HepG2 (cell line): Measurements from ENCODE around the gene SASH1. TPM values are rescaled to one million over a fixed set of nuclear protein-coding genes. Genes with fewer than 3 reads are reported as not detected.

Experiments
- BCL3 ChIP-seq: sonication (generic); formaldehyde crosslinking; IDR thresholded peaks from 2 replicates; pipeline ENCODE4 v1.5.1; 2020; ENCODE audit warnings: mild to moderate bottlenecking, missing genetic modification reagents, moderate library complexity
- DPF2 ChIP-seq: sonication (generic); formaldehyde crosslinking; IDR thresholded peaks from 2 replicates; pipeline ENCODE4 v1.4.0; 2020; ENCODE audit warnings: mild to moderate bottlenecking, low read depth, missing genetic modification reagents, borderline replicate concordance
- ERF ChIP-seq: IDR thresholded peaks from 2 replicates; pipeline ENCODE4 v1.6.1; 2018; ENCODE audit warnings: missing biosample characterization, missing genetic modification reagents
- HNF4A ChIP-seq: sonication (generic); formaldehyde crosslinking; IDR thresholded peaks from 2 replicates; pipeline ENCODE4 v1.4.0; 2020; ENCODE audit warnings: missing genetic modification reagents
- IKZF5 ChIP-seq: IDR thresholded peaks from 2 replicates; pipeline ENCODE4 v1.6.1; 2018; ENCODE audit warnings: missing genetic modification reagents, mild to moderate bottlenecking, missing compliant biosample characterization
- KMT2B ChIP-seq: IDR thresholded peaks from 2 replicates; pipeline ENCODE4 v1.6.1; 2016; ENCODE audit warnings: missing genetic modification reagents, missing compliant biosample characterization
- NFATC3 ChIP-seq: sonication (generic); formaldehyde crosslinking; IDR thresholded peaks from 2 replicates; pipeline ENCODE4 v1.5.1; 2020; ENCODE audit warnings: mild to moderate bottlenecking, missing genetic modification reagents
- POGZ ChIP-seq: sonication (generic); formaldehyde crosslinking; IDR thresholded peaks from 2 replicates; pipeline ENCODE4 v1.4.0; 2020; ENCODE audit warnings: mild to moderate bottlenecking, missing genetic modification reagents
- RCOR2 ChIP-seq: IDR thresholded peaks from 2 replicates; pipeline ENCODE4 v1.6.1; 2016; ENCODE audit warnings: missing biosample characterization, missing genetic modification reagents
- RFXAP ChIP-seq: sonication (generic); formaldehyde crosslinking; IDR thresholded peaks from 2 replicates; pipeline ENCODE4 v1.4.0; 2020; ENCODE audit warnings: missing genetic modification reagents, borderline replicate concordance
- RXRA ChIP-seq: sonication (generic); formaldehyde crosslinking; IDR thresholded peaks from 2 replicates; pipeline ENCODE4 v1.5.1; 2020; ENCODE audit warnings: missing genetic modification reagents
- SIN3B ChIP-seq: fragments of 150-350 bp; IDR thresholded peaks from 2 replicates; pipeline ENCODE4 v1.6.1; 2014; ENCODE audit warnings: low read length
- SOX13 ChIP-seq, 3 experiments: fragments of 450-650 bp in 1 of 3; sonication (generic) in 1 of 3; formaldehyde crosslinking in 1 of 3; IDR thresholded peaks in 2 of 3; conservative IDR thresholded peaks in 1 of 3; 2 replicates each; pipeline versions ENCODE4 v1.5.0 to v1.6.1; 2016 to 2020; ENCODE audit warnings: antibody characterized with exemption in 1 of 3, mild to moderate bottlenecking in 1 of 3, missing compliant biosample characterization in 1 of 3, missing genetic modification reagents in 1 of 3, moderate library complexity in 1 of 3
- TBX2 ChIP-seq: sonication (generic); formaldehyde crosslinking; IDR thresholded peaks from 2 replicates; pipeline ENCODE4 v1.5.0; 2020; ENCODE audit warnings: missing genetic modification reagents, mild to moderate bottlenecking, borderline replicate concordance
- TOPORS ChIP-seq: sonication (generic); formaldehyde crosslinking; IDR thresholded peaks from 2 replicates; pipeline ENCODE4 v1.8.0; 2023; ENCODE audit warnings: mild to moderate bottlenecking, missing genetic modification reagents
- TP53 ChIP-seq: sonication (generic); formaldehyde crosslinking; conservative IDR thresholded peaks from 2 replicates; pipeline ENCODE4 v1.4.0; 2020; ENCODE audit warnings: missing genetic modification reagents
- ZNF136 ChIP-seq: sonication (generic); formaldehyde crosslinking; IDR thresholded peaks from 2 replicates; pipeline ENCODE4 v1.8.1; 2022; ENCODE audit warnings: low read depth, mild to moderate bottlenecking, moderate library complexity, missing genetic modification reagents
- polyA plus RNA-seq, 8 experiments: library from polyadenylated mRNA; depleted of rRNA in 3 of 8; stranded (reverse) in 7 of 8; unstranded in 1 of 8; fragments of >200 nt; fragmentation: Illumina TruSeq in 4 of 8; extraction: Trizol in 4 of 8; gene quantifications; 2 replicates each; pipeline versions ENCODE4 v1.2.1 to v1.2.3, GENCODE V29; 2011 to 2016; ENCODE audit warnings: low read depth in 4 of 8, missing spikeins in 1 of 8, mixed read lengths in 1 of 8; ENCODE audit not compliant: insufficient read depth in 1 of 8
- total RNA-seq, 5 experiments: library from RNA; depleted of rRNA; stranded (reverse); fragments of >200 nt; fragmentation: Illumina TruSeq; extraction: Trizol; gene quantifications; 2 replicates each; pipeline ENCODE4 v1.2.3, GENCODE V29; 2016; ENCODE audit warnings: low read depth in 1 of 5
- TF ChIP-seq, protein P1 (sequence below): sonication (generic); formaldehyde crosslinking; IDR thresholded peaks from 2 replicates; pipeline ENCODE4 v1.4.0; 2020; ENCODE audit warnings: missing genetic modification reagents
- TF ChIP-seq, protein P2 (sequence below): fragments of 450-650 bp; IDR thresholded peaks from 2 replicates; pipeline ENCODE4 v1.6.1; 2017; ENCODE audit warnings: mild to moderate bottlenecking

Gene SASH1
- total and polyA plus RNA-seq, 2 of the 13 experiments (the other 11 are each of a cell fraction or from before 2014, with no cell fraction given): 7.5 to 8.2 TPM

DNA sequence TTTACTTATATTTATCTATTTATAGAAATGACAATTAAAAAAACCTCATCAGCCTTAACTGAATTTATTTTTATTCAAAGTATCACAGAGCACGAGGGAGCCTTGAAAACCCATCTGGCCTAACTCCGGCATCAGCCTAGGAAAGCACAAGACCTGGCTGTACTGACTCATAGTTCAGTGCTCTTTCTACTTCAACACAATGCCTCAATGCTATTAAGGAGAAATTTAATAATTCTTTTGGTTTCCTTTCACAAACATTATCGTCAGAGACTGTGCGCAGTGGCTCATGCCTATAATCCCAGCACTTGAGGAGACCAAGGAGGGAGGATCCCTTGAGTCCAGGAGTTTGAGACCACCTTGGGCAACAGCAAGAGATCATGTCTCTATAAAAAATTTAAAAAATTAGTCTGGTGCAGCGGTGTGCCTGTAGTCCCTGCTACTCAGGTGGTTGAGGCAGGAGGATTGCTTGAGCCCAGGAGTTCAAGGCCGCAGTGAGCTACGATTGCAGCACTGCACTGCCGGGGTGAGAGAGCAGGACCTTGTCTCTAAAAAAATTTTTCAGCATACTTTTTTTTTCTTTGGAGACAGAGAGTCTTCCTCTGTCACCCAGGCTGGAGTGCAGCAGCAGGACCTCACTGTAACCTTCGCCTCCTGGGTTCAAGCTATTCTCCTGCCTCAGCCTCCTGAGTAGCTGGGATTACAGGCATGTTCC lies 1.9 kb upstream of the SASH1 start (continued):
- no peak for TF ChIP-seq RFXAP (CRISPR knock-in tag)
- peak; percentile 6; the same call in 1 of the 2 replicates for TF ChIP-seq POGZ
- 0 out of 2 replicates have a peak, but pooled peaks have one; percentile 37 for TF ChIP-seq RXRA
- TF ChIP-seq DPF2 (CRISPR knock-in tag): 0 out of 2 replicates have a peak, but pooled peaks have one; percentile 25
- no peak for TF ChIP-seq SIN3B
- no peak for TF ChIP-seq RCOR2 (CRISPR knock-in tag)
- peak; percentile 75 for TF ChIP-seq HNF4A (CRISPR knock-in tag)
- TF ChIP-seq KMT2B (CRISPR knock-in tag): no peak
- 0 out of 2 replicates have a peak, but pooled peaks have one; percentile 31 for TF ChIP-seq ERF (CRISPR knock-in tag)
- no peak for TF ChIP-seq TOPORS (CRISPR knock-in tag)
- TF ChIP-seq TBX2: no peak
- TF ChIP-seq TP53 (CRISPR knock-in tag): no peak
- TF ChIP-seq, protein P1, sequence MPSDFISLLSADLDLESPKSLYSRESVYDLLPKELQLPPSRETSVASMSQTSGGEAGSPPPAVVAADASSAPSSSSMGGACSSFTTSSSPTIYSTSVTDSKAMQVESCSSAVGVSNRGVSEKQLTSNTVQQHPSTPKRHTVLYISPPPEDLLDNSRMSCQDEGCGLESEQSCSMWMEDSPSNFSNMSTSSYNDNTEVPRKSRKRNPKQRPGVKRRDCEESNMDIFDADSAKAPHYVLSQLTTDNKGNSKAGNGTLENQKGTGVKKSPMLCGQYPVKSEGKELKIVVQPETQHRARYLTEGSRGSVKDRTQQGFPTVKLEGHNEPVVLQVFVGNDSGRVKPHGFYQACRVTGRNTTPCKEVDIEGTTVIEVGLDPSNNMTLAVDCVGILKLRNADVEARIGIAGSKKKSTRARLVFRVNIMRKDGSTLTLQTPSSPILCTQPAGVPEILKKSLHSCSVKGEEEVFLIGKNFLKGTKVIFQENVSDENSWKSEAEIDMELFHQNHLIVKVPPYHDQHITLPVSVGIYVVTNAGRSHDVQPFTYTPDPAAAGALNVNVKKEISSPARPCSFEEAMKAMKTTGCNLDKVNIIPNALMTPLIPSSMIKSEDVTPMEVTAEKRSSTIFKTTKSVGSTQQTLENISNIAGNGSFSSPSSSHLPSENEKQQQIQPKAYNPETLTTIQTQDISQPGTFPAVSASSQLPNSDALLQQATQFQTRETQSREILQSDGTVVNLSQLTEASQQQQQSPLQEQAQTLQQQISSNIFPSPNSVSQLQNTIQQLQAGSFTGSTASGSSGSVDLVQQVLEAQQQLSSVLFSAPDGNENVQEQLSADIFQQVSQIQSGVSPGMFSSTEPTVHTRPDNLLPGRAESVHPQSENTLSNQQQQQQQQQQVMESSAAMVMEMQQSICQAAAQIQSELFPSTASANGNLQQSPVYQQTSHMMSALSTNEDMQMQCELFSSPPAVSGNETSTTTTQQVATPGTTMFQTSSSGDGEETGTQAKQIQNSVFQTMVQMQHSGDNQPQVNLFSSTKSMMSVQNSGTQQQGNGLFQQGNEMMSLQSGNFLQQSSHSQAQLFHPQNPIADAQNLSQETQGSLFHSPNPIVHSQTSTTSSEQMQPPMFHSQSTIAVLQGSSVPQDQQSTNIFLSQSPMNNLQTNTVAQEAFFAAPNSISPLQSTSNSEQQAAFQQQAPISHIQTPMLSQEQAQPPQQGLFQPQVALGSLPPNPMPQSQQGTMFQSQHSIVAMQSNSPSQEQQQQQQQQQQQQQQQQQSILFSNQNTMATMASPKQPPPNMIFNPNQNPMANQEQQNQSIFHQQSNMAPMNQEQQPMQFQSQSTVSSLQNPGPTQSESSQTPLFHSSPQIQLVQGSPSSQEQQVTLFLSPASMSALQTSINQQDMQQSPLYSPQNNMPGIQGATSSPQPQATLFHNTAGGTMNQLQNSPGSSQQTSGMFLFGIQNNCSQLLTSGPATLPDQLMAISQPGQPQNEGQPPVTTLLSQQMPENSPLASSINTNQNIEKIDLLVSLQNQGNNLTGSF (CRISPR knock-in tag): no peak
- no peak for TF ChIP-seq ZNF136 (CRISPR knock-in tag)
- no peak for TF ChIP-seq SOX13 (IDR thresholded peaks at IDR 0.05)
- TF ChIP-seq SOX13 (CRISPR knock-in tag; conservative IDR thresholded peaks at IDR 0.05 in 1 of 2, IDR thresholded peaks at IDR 0.05 in 1 of 2): peak in 1 of 2 experiments; percentile 14; a peak in 1 of 4 replicates
- peak; percentile 44; the same call in 1 of the 2 replicates for TF ChIP-seq IKZF5 (CRISPR knock-in tag)
- no peak for TF ChIP-seq BCL3
- no peak for TF ChIP-seq NFATC3
- TF ChIP-seq, protein P2, sequence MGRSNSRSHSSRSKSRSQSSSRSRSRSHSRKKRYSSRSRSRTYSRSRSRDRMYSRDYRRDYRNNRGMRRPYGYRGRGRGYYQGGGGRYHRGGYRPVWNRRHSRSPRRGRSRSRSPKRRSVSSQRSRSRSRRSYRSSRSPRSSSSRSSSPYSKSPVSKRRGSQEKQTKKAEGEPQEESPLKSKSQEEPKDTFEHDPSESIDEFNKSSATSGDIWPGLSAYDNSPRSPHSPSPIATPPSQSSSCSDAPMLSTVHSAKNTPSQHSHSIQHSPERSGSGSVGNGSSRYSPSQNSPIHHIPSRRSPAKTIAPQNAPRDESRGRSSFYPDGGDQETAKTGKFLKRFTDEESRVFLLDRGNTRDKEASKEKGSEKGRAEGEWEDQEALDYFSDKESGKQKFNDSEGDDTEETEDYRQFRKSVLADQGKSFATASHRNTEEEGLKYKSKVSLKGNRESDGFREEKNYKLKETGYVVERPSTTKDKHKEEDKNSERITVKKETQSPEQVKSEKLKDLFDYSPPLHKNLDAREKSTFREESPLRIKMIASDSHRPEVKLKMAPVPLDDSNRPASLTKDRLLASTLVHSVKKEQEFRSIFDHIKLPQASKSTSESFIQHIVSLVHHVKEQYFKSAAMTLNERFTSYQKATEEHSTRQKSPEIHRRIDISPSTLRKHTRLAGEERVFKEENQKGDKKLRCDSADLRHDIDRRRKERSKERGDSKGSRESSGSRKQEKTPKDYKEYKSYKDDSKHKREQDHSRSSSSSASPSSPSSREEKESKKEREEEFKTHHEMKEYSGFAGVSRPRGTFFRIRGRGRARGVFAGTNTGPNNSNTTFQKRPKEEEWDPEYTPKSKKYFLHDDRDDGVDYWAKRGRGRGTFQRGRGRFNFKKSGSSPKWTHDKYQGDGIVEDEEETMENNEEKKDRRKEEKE: no peak
